Measurements from ENCODE around the gene CSDE1.

CSDE1 gene

DNA sequence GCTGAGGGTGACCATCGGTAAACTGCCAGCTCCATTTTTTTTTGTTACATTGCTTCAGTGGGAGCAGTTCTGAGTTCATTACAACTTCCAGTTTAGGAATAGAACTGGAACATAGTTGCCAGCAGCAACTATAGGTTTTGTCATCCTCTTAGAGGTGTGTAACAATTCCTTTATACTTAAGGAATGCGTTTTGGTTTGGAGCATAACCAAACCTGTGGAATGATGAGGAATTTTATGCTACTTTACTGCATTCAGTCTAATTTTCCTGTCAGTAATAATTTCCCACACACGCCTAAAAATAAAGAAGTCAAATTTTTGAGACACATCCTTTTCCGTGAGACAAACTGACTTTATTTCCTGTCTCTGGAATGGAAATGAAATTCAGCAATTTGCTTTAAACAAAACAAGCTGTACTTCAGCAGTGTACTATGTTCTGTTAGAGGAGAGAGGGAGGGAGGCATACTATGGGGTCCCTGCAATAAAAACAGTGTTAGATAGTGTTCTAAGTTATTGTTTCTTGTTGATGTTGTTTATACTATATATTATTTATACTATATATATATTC, 57.7 kb downstream of the CSDE1 start:
- DNase-seq: no peak

GRCh38 chr1:114696810-114697209, 61.0 kb downstream of the CSDE1 start:
- DNase-seq: no peak

DNA sequence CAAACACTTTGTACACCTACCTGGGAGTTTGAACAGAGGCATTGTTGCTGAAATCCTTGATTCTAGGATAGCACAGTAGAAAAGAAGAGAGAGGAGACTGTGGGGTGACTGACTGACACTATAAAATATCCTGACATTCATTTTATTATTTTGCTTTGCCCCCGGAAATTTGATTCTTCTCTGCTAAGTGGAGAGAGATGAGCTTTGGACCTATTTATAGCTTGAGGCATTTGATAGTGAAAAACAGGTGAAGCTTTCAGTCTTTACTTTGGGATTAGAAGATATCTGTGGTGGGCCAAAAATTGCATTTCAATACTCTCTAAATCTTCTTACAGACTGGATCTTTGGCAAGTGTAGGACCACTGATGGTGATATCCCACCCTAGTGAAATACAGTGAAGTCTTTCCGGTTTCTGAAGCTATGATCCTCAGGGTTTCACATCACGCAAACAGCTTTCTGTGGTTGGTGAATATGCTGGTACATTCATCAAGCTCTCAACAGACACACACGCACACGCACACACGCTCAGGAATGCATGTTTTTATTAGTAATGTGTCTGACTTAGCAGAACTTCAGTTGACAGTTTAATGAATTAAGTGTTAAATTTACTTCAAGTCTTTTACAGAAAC, 62.2 kb downstream of the CSDE1 start, which contains the start of gene AMPD1:
AMPD1 (minus strand) TSS at position 117 of the 629 bp plus-strand sequence; CDS start at position 42, 75 bp downstream.
- DNase-seq: no peak

DNA sequence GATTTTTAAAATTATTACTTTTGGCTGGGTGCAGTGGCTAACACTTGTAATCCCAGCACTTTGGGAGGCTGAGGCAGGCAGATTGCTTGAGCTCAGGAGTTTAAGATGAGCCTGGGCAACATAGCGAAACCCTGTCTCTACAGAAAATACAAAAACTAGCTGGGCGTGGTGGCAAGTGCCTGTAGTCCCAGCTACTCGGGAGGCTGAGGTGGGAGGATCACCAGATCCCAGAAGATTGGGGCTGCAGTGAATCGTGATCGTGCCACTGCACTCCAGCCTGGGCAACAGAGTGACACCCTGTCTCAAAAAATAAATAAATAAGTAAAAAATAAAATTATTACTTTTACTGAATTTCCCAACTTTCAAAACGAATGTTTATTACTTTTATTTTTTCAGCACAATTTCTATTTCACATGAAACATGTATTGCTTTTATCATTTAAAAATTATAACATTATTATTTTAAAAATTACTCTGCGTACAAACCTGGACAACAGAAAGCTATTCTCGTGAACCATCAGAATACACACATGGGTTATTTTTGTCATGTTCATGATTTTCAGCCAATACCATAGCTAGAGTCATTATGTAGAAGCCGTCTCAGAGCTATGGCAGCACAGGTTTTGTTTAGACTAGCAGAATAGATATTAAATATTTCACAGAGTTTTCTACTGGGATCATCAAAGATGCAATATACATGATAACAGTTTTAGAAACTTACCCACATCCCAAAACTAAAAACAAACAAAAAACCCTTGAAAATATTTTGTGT, 63.1 kb downstream of the CSDE1 start:
- DNase-seq: no peak

- no peak for DNase-seq
Measured at GRCh38 chr1:114692947-114693346, 64.8 kb downstream of the CSDE1 start.

- no peak for DNase-seq
Measured at GRCh38 chr1:114691061-114691460, 66.7 kb downstream of the CSDE1 start.

GRCh38 chr1:114690148-114690547, 67.6 kb downstream of the CSDE1 start:
- no peak for DNase-seq

DNA sequence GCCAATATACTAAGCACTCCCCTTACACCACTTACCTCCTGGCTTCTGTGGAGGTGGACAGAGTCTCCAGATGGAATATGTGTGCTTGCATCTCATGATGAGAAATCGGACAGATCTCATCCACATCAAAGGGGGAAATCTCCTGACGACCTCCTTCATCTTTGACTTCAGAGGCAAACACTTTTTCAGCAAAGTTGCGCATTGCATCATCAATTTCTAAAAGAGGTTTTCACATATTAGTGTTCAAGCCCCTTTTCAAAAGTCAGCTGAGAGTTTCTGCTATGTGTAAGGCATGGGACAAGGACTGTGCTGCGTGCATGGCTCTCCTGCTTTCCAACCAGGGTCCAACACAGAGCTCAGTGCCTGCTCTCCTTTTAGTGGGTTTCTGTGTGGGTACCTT, 69.3 kb downstream of the CSDE1 start:
- no peak for DNase-seq

DNA sequence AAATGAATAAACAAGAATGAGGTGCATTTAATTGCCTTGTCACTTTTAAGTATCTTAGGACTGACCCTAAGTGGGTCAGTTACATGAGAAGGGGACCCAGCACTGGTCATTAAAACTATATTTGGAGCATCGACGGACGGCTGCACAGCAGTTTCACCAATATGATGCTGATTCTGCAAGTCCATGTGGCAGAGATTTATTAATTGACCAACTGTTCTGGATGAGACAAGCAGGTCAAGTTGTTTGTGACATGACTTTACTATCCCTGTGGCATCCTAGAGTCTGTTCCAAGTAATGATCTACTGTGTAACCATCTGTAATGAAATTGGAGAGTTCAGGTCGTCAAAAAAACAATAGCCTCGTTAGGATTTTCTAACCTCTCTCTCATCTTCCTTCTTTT, 71.9 kb downstream of the CSDE1 start:
- no peak for DNase-seq

- no peak for DNase-seq
Measured at GRCh38 chr1:114677691-114678090, 80.1 kb downstream of the CSDE1 start.

DNA sequence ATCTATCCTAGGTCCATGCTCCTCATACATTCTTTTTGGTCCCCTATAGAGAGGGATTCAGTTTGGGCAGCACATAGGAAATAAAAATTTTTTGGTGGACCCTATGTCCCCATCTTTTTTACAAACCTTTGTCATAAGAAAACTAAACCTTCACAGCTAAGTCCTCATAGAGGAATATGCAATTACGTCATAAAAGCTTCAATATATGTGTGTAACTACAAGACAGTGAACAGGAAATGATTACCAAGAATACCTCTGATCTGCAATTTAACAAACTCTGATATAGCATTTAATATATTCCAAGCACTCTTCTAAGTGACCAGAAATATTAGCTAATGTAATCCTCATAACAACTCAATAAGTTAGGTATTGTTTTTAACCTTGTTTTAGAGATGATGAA, 81.7 kb downstream of the CSDE1 start:
- DNase-seq: no peak

DNA sequence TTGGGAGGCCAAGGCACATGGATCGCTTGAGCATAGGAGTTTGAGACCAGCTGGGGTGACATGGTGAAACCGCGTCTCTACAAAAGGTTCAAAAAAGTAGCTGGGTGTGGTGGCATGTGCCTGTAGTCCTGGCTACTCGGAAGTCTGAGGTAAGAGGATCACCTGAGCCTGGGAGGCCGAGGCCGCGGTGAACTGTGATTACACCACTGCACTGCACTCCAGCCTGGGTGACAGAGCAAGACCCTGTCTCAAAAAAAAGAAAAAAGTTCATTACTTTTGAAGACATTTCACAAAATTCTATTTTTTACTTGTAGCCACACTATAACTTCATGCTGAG, 85.9 kb downstream of the CSDE1 start:
- DNase-seq: no peak

DNA sequence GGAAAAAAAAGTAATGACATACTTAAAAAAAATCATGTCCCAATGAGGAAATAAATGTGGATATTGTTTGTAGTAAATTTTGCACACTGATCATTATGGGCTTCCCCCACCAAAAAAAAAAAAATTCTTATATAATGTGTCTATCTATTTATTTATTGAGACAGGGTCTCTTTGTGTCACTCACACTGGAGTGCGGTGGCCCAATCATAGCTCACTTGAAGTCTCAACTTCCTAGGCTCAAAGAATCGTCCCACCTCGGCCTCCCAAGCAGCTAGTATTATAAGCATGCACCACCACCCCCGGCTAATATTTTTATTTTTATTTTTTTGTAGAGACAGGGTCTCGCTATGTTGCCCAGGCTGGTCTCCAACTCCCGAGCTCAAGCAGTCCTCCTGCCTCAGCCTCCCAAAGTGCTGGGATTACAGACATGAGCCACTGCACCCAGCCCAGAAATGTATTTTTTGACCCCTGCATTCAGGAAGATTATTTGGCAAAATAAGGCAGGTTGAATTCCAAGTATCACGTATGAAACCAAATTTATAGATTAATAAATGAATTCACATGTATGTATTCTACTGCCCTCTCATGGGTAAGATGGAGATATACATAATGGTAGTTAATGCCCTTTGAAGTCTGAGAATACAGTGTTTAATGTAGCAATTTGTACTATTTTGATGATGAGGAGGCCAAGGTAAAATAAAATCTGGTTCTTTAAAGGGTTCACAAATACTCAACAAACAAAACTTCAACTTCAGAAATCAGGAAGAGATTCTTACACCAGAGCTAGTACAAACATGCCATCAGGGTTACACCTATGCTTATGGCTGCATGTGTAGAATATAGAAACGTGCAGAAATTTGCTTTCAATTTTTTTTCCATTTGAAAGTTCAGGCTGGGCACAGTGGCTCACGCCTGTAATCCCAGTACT, 86.5 kb downstream of the CSDE1 start:
- peak; percentile 9 for DNase-seq

DNA sequence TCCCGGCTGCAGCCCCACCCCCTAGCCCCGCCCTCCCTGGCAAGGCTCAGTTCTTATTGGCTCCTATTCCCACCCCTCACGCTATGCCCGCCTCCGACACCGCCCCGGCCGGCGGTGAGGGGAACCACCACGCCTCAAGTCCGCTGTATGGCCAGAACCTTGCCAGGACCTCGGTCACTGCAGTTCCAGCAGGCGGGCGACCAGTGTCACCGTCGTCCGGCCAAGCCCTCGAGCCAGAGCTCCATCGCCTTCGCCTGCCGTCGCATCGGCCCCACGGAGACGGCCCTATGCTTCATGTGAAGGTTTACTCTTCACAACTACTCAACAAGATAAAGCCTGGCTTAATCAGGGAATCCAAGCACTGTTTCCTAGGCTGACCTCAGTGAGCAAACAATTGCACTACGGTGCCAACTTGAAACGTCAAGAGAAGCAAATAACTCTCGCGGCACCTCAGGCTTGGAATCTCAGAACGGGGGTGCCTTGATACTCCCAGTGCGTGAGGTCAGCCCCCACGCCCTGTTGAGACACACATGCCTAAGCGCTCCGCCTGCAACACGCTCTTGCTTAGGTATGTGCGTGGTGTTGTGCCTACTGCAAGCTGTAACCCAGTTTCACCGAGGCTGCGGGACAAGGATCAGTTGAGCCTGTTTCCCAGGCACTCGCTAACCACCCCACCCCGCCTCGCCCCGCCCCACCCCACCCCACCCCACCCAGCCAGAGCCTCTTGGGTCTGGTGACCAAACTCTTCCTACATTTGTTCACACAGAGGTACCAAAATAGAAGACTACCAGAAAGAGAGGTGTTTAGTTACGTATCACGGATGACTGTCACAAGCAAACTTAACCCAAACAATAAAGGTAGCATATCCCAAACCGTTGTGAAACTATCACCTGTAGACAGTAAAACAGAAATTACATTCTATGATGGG, 87.4 kb downstream of the CSDE1 start:
- DNase-seq: peak; percentile 87

DNA sequence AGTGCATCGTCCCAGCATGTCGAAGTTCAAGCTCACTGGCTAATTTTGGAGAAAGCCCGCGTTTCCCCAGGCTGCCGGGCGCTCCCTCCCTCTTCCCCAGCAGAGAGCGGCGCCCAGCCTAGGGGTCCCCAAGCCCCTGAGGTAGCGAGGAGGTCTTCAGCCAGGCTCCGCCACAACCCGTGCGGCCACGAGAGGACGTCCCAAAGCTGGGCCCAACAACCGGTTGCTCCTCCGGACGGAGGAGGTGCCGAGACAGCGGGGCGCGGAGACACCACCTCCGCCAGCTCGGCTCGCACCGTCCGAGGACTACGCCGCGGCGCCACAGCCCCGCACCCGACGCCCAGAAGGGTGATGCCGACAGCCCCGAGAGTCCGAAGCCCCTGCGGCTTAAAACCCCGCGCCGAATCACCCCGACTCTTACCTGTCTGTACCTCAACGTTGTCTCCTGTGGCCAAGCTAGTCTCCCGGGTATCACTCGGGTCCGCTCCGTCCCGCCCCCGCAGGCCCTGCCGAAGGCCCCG, 88.2 kb downstream of the CSDE1 start, which contains the start of gene DENND2C:
DENND2C (minus strand) TSS at position 488 of the 521 bp plus-strand sequence. CDS start 44,065 bp downstream, outside the sequence.
- peak; percentile 88 for DNase-seq

- no peak for DNase-seq
Measured at GRCh38 chr1:114668784-114669561, 88.8 kb downstream of the CSDE1 start.

DNA sequence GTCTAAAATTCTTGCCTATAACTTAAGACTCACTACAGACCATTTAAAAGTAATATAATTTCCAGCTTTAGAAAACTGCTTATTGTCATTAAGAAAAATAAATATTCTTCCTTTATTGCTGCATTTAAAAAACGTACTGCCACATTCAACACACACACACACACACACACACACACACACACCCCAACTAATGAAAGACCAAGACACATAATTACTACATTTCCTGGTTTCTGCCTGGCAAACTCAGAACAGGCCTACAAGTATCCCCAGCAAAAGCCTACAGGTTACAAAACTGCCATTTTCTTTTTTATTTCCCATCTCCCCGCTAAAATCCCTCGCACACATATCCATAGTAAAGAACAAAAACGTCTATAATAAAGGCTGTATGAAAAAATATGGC, 89.4 kb downstream of the CSDE1 start:
- DNase-seq: no peak

DNA sequence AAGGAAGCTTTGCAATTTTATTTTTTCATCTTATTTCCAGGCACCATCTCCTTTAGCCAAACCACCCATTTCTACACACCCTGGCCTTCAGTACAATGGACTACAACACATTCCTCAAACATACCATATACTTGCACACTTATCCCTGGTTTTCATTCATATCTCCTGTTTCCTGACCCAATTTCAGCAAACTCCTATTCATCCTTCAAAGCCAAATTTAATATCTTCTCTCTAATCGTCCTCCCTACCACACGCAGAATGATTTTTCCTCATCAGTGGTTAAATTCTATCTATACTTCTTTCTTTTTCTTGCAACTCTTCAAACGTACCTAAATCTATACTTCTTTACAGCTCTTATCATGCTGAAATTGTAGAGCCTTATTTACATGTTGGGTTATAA, 90.8 kb downstream of the CSDE1 start:
- DNase-seq: no peak
